Caco-2 (cell line): ENCODE measurements around the gene SATB2. TPM values are rescaled to one million over a fixed set of nuclear protein-coding genes. Genes with fewer than 3 reads are reported as not detected.

Experiments used
- BruUV-seq: library from RNA; stranded (reverse); fragments of 400-500 nt; replicated peaks from 2 replicates; lab custom pipeline; 2021; lab: Mats Ljungman, UMichigan
- CTCF ChIA-PET: fragments of 300-600 bp; sonication (Branson Sonifier 250); formaldehyde crosslinking; loops from one replicate; lab custom pipeline; 2022; ENCODE audit warnings: antibody characterized with exemption; lab: Charles Lee
- POLR2A ChIA-PET: fragments of 300-600 bp; sonication (Branson Sonifier 250); formaldehyde crosslinking; loops from one replicate; lab custom pipeline; 2022; ENCODE audit warnings: antibody characterized with exemption; lab: Charles Lee
- DNase-seq, 2 experiments: peaks; one replicate each; pipeline versions ENCODE4 v3.0.0 to v3.0.0-alpha.2; 2020 to 2022
- H3K27me3 ChIP-seq: replicated peaks from 2 replicates; pipeline ENCODE4 v1.6.0; 2011; ENCODE audit warnings: low read length; ENCODE audit not compliant: control insufficient read depth, insufficient read depth
- H3K36me3 ChIP-seq: 2 replicates; pipeline ENCODE4 v1.5.1; 2011; ENCODE audit warnings: low read length; ENCODE audit not compliant: control insufficient read depth, insufficient read depth
- H3K4me1 ChIP-seq: fragments of 250-450 bp; sonication (Bioruptor Pico); 2 replicates; pipeline ENCODE4 v1.5.1; 2020; ENCODE audit warnings: mild to moderate bottlenecking
- H3K4me3 ChIP-seq: 2 replicates; pipeline ENCODE4 v1.5.1; 2011; ENCODE audit warnings: low read depth, mild to moderate bottlenecking, control low read depth, low read length
- H3K9me3 ChIP-seq: fragments of 250-450 bp; sonication (Bioruptor Pico); 2 replicates; pipeline ENCODE4 v1.5.1; 2020; ENCODE audit warnings: mild to moderate bottlenecking, moderate library complexity
- H3K27ac Mint-ChIP-seq: one replicate; pipeline ENCODE4 v1.8.0; 2022; ENCODE audit warnings: mixed read lengths; ENCODE audit not compliant: unreplicated experiment
- H3K27me3 Mint-ChIP-seq: one replicate; pipeline ENCODE4 v1.8.0; 2022; ENCODE audit warnings: mixed read lengths; ENCODE audit not compliant: insufficient read depth, unreplicated experiment
- H3K36me3 Mint-ChIP-seq: one replicate; pipeline ENCODE4 v1.8.0; 2022; ENCODE audit warnings: mild to moderate bottlenecking, mixed read lengths; ENCODE audit not compliant: insufficient read depth, unreplicated experiment
- H3K4me1 Mint-ChIP-seq: one replicate; pipeline ENCODE4 v1.8.0; 2022; ENCODE audit warnings: low read depth, mixed read lengths; ENCODE audit not compliant: unreplicated experiment
- H3K4me3 Mint-ChIP-seq: one replicate; pipeline ENCODE4 v1.8.0; 2022; ENCODE audit warnings: mild to moderate bottlenecking, moderate library complexity, mixed read lengths; ENCODE audit not compliant: unreplicated experiment
- H3K9me3 Mint-ChIP-seq: one replicate; pipeline ENCODE4 v1.8.0; 2022; ENCODE audit warnings: mixed read lengths; ENCODE audit not compliant: unreplicated experiment
- CTCF ChIP-seq, 2 experiments: fragments of 200-600 bp in 1 of 2; IDR thresholded peaks; 1 replicate in 1 of 2; 2 replicates in 1 of 2; pipeline versions ENCODE4 v1.5.1 to v1.8.0; 2011 to 2022; ENCODE audit warnings: antibody characterized with exemption in 1 of 2, control low read depth in 1 of 2, inconsistent platforms in 1 of 2, low read depth in 1 of 2, low read length in 1 of 2, mild to moderate bottlenecking in 1 of 2, moderate library complexity in 1 of 2; ENCODE audit not compliant: insufficient read depth in 1 of 2, severe bottlenecking in 1 of 2, unreplicated experiment in 1 of 2
- intact Hi-C: fragments of 100-400 bp; cut with micrococcal nuclease; formaldehyde crosslinking; loops from one replicate; pipeline ENCODE4 v1.10.0; 2022; ENCODE audit not compliant: unreplicated experiment
- total RNA-seq: library from RNA; stranded (reverse); gene quantifications from 2 replicates; pipeline ENCODE4 v1.2.3, GENCODE V29; 2022

The SATB2 gene
- total RNA-seq, 1 experiment from 2014 or later: 1.1 TPM

- H3K9me3 Mint-ChIP-seq: no peaks in the 10 kb centered on the region
- DNase-seq: no peak
- Histone ChIP-seq H3K4me3 (peak overlapping the region; percentile 51), H3K4me1 (peaks cover 17% of the 10 kb centered on the region), H3K27me3 (peaks cover 3% of the 10 kb centered on the region; the same call in 1 of the 2 replicates), H3K9me3 (no peaks in the 10 kb centered on the region), H3K36me3 (no peaks in the 10 kb centered on the region)
- H3K36me3 Mint-ChIP-seq: no peaks in the 10 kb centered on the region
- peaks cover 17% of the 10 kb centered on the region for H3K27me3 Mint-ChIP-seq
- no peak overlapping the region for H3K27ac Mint-ChIP-seq
- H3K4me1 Mint-ChIP-seq: peaks cover 7% of the 10 kb centered on the region
- BruUV-seq: no TSS peak
- intact Hi-C loops: loop anchor here (5.0 kb wide), 1 partner anchor 489 kb away; no protein-coding TSS in a partner anchor
- TF ChIP-seq CTCF (IDR thresholded peaks at IDR 0.05; ENCODE audit: insufficient read depth in 1 of 2, low read depth in 1 of 2, low read length in 1 of 2, severe bottlenecking in 1 of 2, unreplicated experiment in 1 of 2): no peak
- H3K4me3 Mint-ChIP-seq: peak overlapping the region; percentile 96
- CTCF ChIA-PET: no interaction called here
- POLR2A ChIA-PET: no interaction called here
These were observed 1.2 kb downstream of the SATB2 start for GRCh38 chr2:199456383-199457146.

- no peaks in the 10 kb centered on the region for H3K36me3 ChIP-seq
- peaks cover 16% of the 10 kb centered on the region for H3K27me3 Mint-ChIP-seq
- H3K4me3 Mint-ChIP-seq: peak overlapping the region; percentile 96
- peaks cover 17% of the 10 kb centered on the region for H3K4me1 ChIP-seq
- peaks cover 3% of the 10 kb centered on the region; the same call in 1 of the 2 replicates for H3K27me3 ChIP-seq
- CTCF ChIA-PET: no interaction called here
- no TSS peak for BruUV-seq
- DNase-seq: peak; percentile 62 to 68
- intact Hi-C loops: loop anchor here (5.0 kb wide), 1 partner anchor 488 kb away; no protein-coding TSS in a partner anchor
- H3K36me3 Mint-ChIP-seq: no peaks in the 10 kb centered on the region
- H3K4me3 ChIP-seq: peak overlapping the region; percentile 35
- TF ChIP-seq CTCF (IDR thresholded peaks at IDR 0.05; ENCODE audit: insufficient read depth in 1 of 2, low read depth in 1 of 2, low read length in 1 of 2, severe bottlenecking in 1 of 2, unreplicated experiment in 1 of 2): no peak
- no peak overlapping the region for H3K27ac Mint-ChIP-seq
- no peaks in the 10 kb centered on the region for H3K9me3 Mint-ChIP-seq
- peaks cover 7% of the 10 kb centered on the region for H3K4me1 Mint-ChIP-seq
- no peaks in the 10 kb centered on the region for H3K9me3 ChIP-seq
- POLR2A ChIA-PET: no interaction called here
These were observed 2.0 kb downstream of the SATB2 start for GRCh38 chr2:199455545-199456382.

- peaks cover 16% of the 10 kb centered on the region for H3K27me3 Mint-ChIP-seq
- H3K4me1 Mint-ChIP-seq: peaks cover 7% of the 10 kb centered on the region
- POLR2A ChIA-PET: no interaction called here
- peak overlapping the region; percentile 96 for H3K4me3 Mint-ChIP-seq
- no peak for TF ChIP-seq CTCF (IDR thresholded peaks at IDR 0.05; ENCODE audit: insufficient read depth in 1 of 2, low read depth in 1 of 2, low read length in 1 of 2, severe bottlenecking in 1 of 2, unreplicated experiment in 1 of 2)
- peaks cover 13% of the 10 kb centered on the region for H3K4me1 ChIP-seq
- CTCF ChIA-PET: no interaction called here
- H3K9me3 Mint-ChIP-seq: no peaks in the 10 kb centered on the region
- H3K9me3 ChIP-seq: no peaks in the 10 kb centered on the region
- H3K4me3 ChIP-seq: no peak overlapping the region
- intact Hi-C loops: loop anchor here (5.0 kb wide), 1 partner anchor 488 kb away; no protein-coding TSS in a partner anchor
- DNase-seq: no peak
- peaks cover 3% of the 10 kb centered on the region; the same call in 1 of the 2 replicates for H3K27me3 ChIP-seq
- no peaks in the 10 kb centered on the region for H3K36me3 Mint-ChIP-seq
- H3K27ac Mint-ChIP-seq: no peak overlapping the region
- no TSS peak for BruUV-seq
- H3K36me3 ChIP-seq: no peaks in the 10 kb centered on the region
These were observed 2.6 kb downstream of the SATB2 start for GRCh38 chr2:199455210-199455544.
